SU-DHL-6 (cell line): ENCODE measurements around the gene SMDT1.

ENCODE experiments used
- EZH2phosphoT487 ChIP-seq: fragments of 200-600 bp; sonication (generic), shearing (Covaris generic); conservative IDR thresholded peaks from 2 replicates; pipeline ENCODE4 v1.6.1; 2018; ENCODE audit warnings: mild to moderate bottlenecking, antibody characterized with exemption, low read length, moderate library complexity, mixed read lengths
- TF ChIP-seq, protein P1 (sequence below): fragments of 200-600 bp; sonication (generic); IDR thresholded peaks from one replicate; pipeline ENCODE4 v1.5.1; 2017; ENCODE audit warnings: antibody characterized with exemption, mild to moderate bottlenecking, low read length, moderate library complexity; ENCODE audit not compliant: insufficient read depth, poor library complexity, severe bottlenecking

GRCh38 chr22:42090596-42091454, 11.3 kb downstream of the SMDT1 start, which contains the start of gene NDUFA6:
- TF ChIP-seq, protein P1, sequence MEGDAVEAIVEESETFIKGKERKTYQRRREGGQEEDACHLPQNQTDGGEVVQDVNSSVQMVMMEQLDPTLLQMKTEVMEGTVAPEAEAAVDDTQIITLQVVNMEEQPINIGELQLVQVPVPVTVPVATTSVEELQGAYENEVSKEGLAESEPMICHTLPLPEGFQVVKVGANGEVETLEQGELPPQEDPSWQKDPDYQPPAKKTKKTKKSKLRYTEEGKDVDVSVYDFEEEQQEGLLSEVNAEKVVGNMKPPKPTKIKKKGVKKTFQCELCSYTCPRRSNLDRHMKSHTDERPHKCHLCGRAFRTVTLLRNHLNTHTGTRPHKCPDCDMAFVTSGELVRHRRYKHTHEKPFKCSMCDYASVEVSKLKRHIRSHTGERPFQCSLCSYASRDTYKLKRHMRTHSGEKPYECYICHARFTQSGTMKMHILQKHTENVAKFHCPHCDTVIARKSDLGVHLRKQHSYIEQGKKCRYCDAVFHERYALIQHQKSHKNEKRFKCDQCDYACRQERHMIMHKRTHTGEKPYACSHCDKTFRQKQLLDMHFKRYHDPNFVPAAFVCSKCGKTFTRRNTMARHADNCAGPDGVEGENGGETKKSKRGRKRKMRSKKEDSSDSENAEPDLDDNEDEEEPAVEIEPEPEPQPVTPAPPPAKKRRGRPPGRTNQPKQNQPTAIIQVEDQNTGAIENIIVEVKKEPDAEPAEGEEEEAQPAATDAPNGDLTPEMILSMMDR, result peak; percentile 84
- no peak for TF ChIP-seq EZH2phosphoT487
